Keratinocyte (primary cell): ENCODE data around the gene ATE1.
"Not testable (repeated sequence)": the region's sequence is repeated elsewhere in the genome, so short reads cannot be mapped to it uniquely, and the experiment has no call there.

ENCODE experiments used
- CTCF ChIP-seq, 3 experiments: IDR thresholded peaks in 1 of 3; conservative IDR thresholded peaks in 1 of 3; optimal IDR thresholded peaks in 1 of 3; 2 replicates in 2 of 3; 3 replicates in 1 of 3; pipeline versions ENCODE3 to v1.5.1; 2011; ENCODE audit warnings: low read length in 3 of 3, mild to moderate bottlenecking in 3 of 3, moderate library complexity in 2 of 3, control low read depth in 1 of 3, inconsistent platforms in 1 of 3; ENCODE audit not compliant: insufficient read depth in 2 of 3; ENCODE audit errors: extremely low read depth in 1 of 3
- EZH2 ChIP-seq: IDR thresholded peaks from one replicate; pipeline ENCODE4 v1.6.1; 2012; ENCODE audit warnings: inconsistent platforms, mild to moderate bottlenecking, low read length, moderate library complexity

GRCh38 chr10:121930268-121931085, 2.6 kb upstream of the ATE1 start:
- not testable (repeated sequence) for TF ChIP-seq CTCF (optimal IDR thresholded peaks at IDR 0.05 in 1 of 3, IDR thresholded peaks at IDR 0.05 in 1 of 3, conservative IDR thresholded peaks at IDR 0.05 in 1 of 3; ENCODE audit: extremely low read depth in 1 of 3, insufficient read depth in 2 of 3, low read length in 3 of 3); EZH2
